IPS-18a (cell line): ENCODE results near the gene ALDH1L1.
A peak's percentile ranks its signal among the peaks of the same experiment; 100 is the strongest.

ENCODE experiments used
- H3K27ac ChIP-seq: one replicate; pipeline ENCODE4 v1.5.1; 2013; ENCODE audit warnings: low read length
- H3K27me3 ChIP-seq: one replicate; pipeline ENCODE4 v1.6.1; 2013; ENCODE audit warnings: mild to moderate bottlenecking, low read length; ENCODE audit not compliant: control insufficient read depth, insufficient read depth
- H3K36me3 ChIP-seq: one replicate; pipeline ENCODE4 v1.6.1; 2013; ENCODE audit warnings: low read depth, low read length; ENCODE audit not compliant: control insufficient read depth
- H3K4me1 ChIP-seq: one replicate; pipeline ENCODE4 v1.6.1; 2013; ENCODE audit warnings: low read depth, low read length; ENCODE audit not compliant: control insufficient read depth
- H3K4me3 ChIP-seq: one replicate; pipeline ENCODE4 v1.5.1; 2013; ENCODE audit warnings: low read length
- H3K9ac ChIP-seq: one replicate; pipeline ENCODE4 v1.6.1; 2013; ENCODE audit warnings: mild to moderate bottlenecking, low read length, moderate library complexity
- H3K9me3 ChIP-seq: one replicate; pipeline ENCODE4 v1.6.1; 2013; ENCODE audit warnings: low read depth, low read length; ENCODE audit not compliant: control insufficient read depth

ALDH1L1 gene

DNA sequence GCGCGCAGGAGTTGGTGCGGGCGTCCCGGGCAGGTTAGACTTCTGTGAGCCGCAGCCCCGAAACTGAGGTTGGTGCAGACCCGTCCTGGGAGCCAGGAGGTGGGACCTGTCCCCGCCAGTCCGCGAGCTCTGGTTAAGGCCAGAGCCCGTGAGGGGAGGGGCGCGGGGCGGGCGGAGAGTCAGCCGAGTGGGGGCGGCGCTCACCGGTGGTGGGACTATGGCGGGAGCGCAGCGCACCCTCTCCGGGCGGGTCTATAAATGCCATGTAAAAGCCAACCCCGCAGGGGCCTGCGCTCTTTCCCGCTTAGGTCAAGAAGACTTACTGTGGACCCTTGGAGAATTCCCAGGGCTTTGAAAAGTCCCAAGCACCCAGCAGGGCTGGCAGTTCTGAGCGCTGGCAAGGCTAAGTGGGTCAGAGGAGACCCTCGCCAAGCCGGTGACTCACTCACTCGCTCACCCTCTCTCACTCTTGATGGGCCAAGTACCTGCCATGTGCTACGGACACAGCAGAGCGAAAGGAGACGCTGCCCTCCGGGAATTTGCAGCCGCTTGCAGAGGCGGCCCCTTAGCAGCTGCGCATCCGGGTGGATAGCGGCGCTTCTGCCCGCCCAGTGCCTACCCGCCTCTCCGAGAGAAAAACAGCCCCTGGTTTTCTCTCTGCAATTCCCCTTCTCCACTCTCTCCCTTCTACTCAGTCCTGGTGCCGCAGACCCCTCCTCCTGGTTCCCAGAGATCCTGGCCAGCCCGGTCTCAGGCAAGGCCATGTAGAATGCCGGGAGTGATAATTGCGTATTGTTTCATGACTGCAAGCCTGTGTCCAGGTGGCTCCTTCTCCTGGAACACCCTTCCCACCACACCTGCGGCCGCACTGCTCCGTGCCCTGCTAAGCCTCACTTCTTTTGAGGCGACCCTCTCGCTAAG lies at the start of gene ALDH1L1:
TSS of gene ALDH1L1 (minus strand) at position 110 of the 921 bp plus-strand sequence. CDS start 19,607 bp downstream, outside the sequence.
- Histone ChIP-seq H3K9me3 (no peaks in the 10 kb centered on the region), H3K27me3 (peaks cover 48% of the 10 kb centered on the region), H3K36me3 (no peaks in the 10 kb centered on the region), H3K27ac (no peak within 1 kb of the TSS), H3K9ac (peak within 1 kb of the TSS; percentile 38), H3K4me1 (no peaks in the 10 kb centered on the region), H3K4me3 (peak within 1 kb of the TSS; percentile 66)

DNA sequence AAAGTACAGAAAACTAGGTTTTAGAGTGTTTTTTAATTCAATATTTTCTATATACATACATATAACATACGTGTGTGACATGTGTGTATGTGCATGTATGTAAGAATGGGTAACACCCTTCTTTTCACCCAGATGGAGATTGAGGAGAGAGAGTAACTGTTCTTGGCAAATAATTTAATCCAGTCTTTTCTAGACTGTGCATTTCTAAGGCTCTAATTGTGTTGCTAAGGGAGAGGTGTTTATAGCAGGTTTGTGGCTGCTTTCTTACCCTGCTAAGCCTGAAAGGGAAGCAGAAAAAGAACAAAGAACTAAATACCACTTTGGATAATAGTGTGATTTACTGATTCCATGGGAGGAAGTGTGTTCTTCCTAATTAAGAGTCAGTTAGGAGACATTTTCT lies 46.0 kb upstream of the ALDH1L1 start:
- no peaks in the 10 kb centered on the region for H3K27me3 ChIP-seq
- H3K36me3 ChIP-seq = no peaks in the 10 kb centered on the region
- H3K4me1 ChIP-seq = no peaks in the 10 kb centered on the region
- H3K9ac ChIP-seq = no peak overlapping the region
- no peak overlapping the region for H3K4me3 ChIP-seq
- no peaks in the 10 kb centered on the region for H3K9me3 ChIP-seq
- no peak overlapping the region for H3K27ac ChIP-seq

DNA sequence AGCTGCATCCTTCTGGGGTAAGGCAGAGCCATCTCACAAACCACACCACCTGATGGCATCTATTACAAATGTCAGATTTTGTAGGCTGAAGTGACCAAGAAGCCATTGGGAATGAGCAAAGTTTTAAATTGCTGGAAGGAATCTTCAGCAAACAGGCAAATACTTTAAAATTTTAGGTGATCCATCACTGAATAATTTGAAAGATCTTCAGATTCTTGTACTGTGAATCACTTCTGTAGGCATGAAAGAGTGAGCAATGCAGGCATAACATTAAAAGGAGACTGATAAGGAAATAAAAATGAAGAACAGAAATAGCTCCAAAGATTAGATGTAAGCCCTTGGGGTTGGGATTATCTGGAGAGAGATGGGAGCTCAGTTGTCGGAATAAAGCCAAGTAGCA lies 36.0 kb upstream of the ALDH1L1 start:
- no peaks in the 10 kb centered on the region for H3K36me3 ChIP-seq
- H3K9ac ChIP-seq = no peak overlapping the region
- H3K4me3 ChIP-seq = no peak overlapping the region
- H3K27ac ChIP-seq = no peak overlapping the region
- H3K27me3 ChIP-seq = peaks cover 19% of the 10 kb centered on the region
- peaks cover 7% of the 10 kb centered on the region for H3K4me1 ChIP-seq
- no peaks in the 10 kb centered on the region for H3K9me3 ChIP-seq

DNA sequence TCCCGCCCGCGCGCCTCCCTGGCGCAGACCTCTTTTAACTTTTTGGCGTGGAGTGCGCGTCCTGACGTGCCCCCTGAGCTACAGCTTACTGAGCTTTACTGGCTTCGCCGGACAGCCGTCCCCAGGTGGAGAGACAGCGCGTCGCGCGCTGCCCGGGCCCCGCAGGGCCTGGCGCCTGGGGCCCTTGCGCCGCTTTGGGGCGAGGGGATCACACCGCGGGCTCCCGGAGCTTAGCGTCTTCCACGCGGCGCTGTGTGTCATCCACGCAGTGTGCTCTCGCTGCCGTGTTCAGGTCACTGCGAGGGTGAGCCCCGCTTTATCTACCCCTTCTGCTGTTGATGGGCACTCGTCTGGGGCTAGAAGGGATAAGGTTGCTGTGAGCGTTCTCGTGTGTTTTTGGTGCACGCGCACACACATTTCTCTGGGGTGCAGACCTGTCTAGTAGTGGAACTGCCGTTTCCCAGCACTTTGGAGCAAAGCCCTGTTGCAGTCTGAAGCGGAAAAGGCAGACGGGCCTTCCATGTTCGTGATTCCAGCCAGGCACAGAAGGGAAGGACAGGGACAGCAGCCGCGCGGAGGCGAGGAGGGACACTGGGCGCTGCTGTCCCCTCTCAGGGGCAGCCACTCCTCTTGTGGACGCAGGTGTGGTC lies 33.1 kb upstream of the ALDH1L1 start:
- no peaks in the 10 kb centered on the region for H3K9me3 ChIP-seq
- H3K4me3 ChIP-seq = peak overlapping the region; percentile 65
- peaks cover 19% of the 10 kb centered on the region for H3K27me3 ChIP-seq
- H3K27ac ChIP-seq = no peak overlapping the region
- peaks cover 7% of the 10 kb centered on the region for H3K4me1 ChIP-seq
- H3K9ac ChIP-seq = peak overlapping the region; percentile 72
- H3K36me3 ChIP-seq = no peaks in the 10 kb centered on the region

DNA sequence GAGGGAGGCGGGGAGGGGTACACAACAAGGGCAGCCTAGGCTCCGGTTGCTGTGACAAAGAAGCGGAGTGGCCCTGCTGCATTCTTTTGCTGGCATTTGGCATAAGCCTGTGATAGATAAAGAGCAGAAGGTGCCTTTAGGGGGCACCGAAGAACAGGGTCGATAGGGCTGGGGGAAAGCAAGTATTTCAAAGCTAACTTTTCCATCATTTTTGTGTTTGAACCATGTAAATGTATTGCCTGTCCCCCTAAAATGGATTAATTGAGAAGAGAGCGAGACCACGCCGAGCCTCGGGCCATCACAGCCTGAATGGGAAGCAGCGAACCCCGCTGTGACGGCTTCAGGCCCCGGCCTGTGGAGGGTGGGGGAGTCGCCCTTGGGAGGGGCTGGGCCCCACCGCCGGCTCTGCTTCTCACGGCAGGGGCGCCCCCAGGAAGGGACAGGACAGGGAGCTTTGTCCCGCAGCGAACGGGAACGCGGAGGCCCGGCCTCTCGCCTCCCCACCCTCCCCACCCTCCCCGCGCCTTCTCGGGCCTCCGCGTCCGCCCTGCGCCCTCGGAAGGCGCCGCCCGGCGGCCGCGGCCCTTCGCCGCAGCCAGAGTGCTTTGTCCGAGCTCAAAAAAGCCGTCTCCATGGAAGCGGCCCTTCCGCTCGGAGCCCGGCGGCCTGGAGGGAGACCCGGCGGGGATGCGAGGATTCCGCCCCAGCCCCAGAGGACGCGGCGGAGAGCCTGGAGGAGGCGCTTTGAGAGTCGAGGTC lies 32.4 kb upstream of the ALDH1L1 start:
- Histone ChIP-seq H3K27me3 (peaks cover 19% of the 10 kb centered on the region), H3K36me3 (no peaks in the 10 kb centered on the region), H3K27ac (no peak overlapping the region), H3K4me1 (peaks cover 7% of the 10 kb centered on the region), H3K9ac (peak overlapping the region; percentile 72), H3K4me3 (peak overlapping the region; percentile 65), H3K9me3 (no peaks in the 10 kb centered on the region)

DNA sequence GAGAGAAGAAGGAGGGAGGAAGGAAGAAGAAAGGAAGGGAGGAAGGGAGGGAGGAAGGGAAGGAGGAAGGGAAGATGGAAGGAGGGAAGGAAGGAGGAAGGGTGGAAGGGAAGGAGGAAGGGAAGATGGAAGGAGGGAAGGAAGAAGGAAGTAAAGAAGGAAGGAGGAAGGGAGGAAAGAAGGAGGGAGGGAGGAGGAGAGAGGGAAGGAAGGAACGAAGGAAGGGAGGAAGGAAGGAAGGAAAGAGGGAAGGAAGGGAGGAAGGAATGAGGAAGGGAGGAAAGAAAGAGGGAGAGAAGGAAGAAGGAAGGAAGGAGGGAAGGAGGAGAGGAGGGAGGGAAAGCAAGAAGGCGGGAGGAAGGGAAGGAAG lies 31.8 kb upstream of the ALDH1L1 start:
- peaks cover 7% of the 10 kb centered on the region for H3K4me1 ChIP-seq

DNA sequence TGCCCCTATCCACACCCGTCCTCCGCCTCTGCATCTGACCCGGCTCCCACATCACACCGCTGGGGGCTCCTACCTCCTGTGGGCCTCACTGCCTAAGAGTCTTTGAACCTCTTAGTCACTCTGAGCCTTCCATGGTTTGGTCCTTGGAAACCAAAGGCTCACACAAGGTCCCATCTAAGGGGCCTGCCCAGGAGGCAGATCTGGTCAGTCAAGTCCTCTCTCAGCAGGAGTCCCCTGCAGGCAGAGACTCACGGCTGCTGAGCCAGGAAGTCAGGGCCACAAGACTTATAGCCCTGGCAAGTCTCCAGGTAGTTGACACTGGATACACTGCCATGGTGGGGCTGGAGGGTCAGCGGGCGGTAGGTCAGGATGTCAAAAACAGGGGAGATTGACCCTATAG lies 31.2 kb upstream of the ALDH1L1 start:
- Histone ChIP-seq H3K27ac (no peak overlapping the region), H3K27me3 (peaks cover 19% of the 10 kb centered on the region), H3K4me3 (no peak overlapping the region), H3K4me1 (peaks cover 7% of the 10 kb centered on the region), H3K9me3 (no peaks in the 10 kb centered on the region), H3K9ac (no peak overlapping the region), H3K36me3 (no peaks in the 10 kb centered on the region)

More for the DNA sequence above, 31.8 kb upstream of the ALDH1L1 start:
- peak overlapping the region; percentile 65 for H3K4me3 ChIP-seq
- no peaks in the 10 kb centered on the region for H3K36me3 ChIP-seq
- peaks cover 19% of the 10 kb centered on the region for H3K27me3 ChIP-seq
- H3K9ac ChIP-seq = peak overlapping the region; percentile 72
- no peaks in the 10 kb centered on the region for H3K9me3 ChIP-seq
- H3K27ac ChIP-seq = no peak overlapping the region

DNA sequence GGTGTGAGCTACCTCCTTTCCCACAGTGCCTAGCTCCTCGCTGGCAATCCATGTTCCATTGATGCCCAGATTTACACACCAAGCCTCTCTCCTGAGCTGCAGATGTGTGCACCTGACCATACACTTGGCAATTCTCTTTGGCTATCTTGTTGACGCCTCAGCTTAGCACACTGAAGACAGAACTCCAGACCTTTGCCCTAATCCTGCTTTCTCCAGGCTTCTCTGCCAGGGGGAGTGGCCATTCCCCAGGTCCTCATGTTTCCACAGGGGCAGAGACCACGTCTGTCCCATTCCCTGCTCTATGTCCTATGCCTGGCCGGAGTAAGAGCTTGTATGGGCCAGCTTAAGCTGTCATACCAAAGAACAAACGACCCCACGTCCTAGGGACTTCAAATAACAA lies 30.2 kb upstream of the ALDH1L1 start:
- peaks cover 19% of the 10 kb centered on the region for H3K27me3 ChIP-seq
- H3K27ac ChIP-seq = no peak overlapping the region
- no peaks in the 10 kb centered on the region for H3K36me3 ChIP-seq
- peaks cover 7% of the 10 kb centered on the region for H3K4me1 ChIP-seq
- no peaks in the 10 kb centered on the region for H3K9me3 ChIP-seq
- H3K9ac ChIP-seq = no peak overlapping the region
- no peak overlapping the region for H3K4me3 ChIP-seq

DNA sequence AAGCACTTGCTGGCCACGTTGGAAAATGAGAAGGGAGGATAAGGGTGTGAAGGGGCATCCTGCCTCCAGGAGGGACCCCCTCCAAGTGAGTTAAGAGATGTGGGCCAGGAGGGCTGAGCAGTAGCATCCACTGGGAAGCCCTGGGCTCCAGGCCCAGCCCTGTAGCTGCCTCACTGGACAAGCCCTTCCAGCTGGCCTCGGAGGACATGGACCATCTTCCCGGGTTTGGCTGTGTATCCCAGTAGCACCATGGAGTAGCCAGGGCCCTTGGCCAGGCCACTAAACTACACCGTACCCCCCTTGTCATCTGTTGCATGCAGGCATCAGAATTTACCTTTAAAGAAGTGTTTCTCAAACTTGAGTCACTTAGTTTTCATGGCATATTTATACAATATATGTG lies 29.4 kb upstream of the ALDH1L1 start:
- no peaks in the 10 kb centered on the region for H3K9me3 ChIP-seq
- peaks cover 15% of the 10 kb centered on the region for H3K27me3 ChIP-seq
- H3K4me1 ChIP-seq = peaks cover 7% of the 10 kb centered on the region
- H3K27ac ChIP-seq = no peak overlapping the region
- no peak overlapping the region for H3K9ac ChIP-seq
- H3K4me3 ChIP-seq = no peak overlapping the region
- no peaks in the 10 kb centered on the region for H3K36me3 ChIP-seq

DNA sequence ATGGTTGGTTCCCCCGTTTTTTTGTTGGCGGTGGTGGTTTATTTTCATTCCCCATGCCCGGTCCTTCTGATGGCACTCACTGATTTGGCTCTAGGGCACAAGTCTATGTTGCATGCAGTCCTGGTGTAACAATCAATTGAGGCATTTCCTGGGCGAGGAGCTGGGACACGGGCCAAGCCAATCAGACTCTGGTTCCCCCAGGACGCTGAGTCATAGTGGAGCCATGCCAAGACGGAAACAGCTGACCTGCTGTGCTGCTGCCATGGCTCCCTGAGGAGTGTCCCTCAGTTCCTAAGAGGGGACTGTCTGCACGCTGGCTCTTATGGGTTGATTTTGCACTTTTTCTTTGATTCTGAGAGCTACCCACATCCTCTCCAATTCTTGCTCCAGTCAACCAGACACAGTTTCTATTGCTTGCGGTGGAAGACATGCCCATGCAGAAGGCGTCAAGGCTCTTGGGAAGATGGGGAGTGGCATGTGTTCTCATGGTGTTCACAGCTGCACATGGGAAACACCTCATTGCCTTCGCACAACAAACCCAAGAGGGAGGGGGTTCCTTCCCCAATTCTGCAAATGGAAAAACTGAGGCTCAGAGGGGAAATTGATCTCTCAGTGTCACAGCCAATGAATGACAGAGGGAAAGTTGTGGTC lies 28.3 kb upstream of the ALDH1L1 start:
- Histone ChIP-seq H3K9ac (no peak overlapping the region), H3K27ac (no peak overlapping the region), H3K4me3 (no peak overlapping the region), H3K36me3 (no peaks in the 10 kb centered on the region), H3K27me3 (peaks cover 5% of the 10 kb centered on the region), H3K4me1 (peaks cover 5% of the 10 kb centered on the region), H3K9me3 (no peaks in the 10 kb centered on the region)

DNA sequence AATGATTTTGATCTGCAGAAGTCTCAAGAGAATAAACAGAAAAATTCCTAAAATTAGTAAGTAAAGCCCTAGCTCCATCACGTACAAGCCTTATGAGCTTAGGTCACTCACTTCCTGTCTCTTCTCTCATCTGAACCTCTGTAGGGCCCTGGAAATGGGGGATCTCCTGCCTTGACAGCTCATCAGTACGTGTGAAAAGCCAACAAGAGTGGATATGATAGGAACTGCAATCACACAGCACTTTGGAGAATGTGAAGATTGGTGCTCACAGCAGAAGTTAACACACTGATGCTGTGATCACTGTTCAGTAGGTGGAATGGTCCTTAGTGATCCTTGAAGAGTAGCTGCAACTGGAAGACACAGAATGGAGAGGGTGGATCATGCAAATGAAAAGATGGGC lies 27.8 kb upstream of the ALDH1L1 start:
- Histone ChIP-seq H3K4me3 (no peak overlapping the region), H3K27me3 (no peaks in the 10 kb centered on the region), H3K9me3 (no peaks in the 10 kb centered on the region), H3K36me3 (no peaks in the 10 kb centered on the region), H3K4me1 (no peaks in the 10 kb centered on the region), H3K9ac (no peak overlapping the region), H3K27ac (no peak overlapping the region)
